ENCODE results near the gene SLC7A1. TPM values are rescaled to one million over a fixed set of nuclear protein-coding genes. Genes with fewer than 3 reads are reported as not detected.
A peak's percentile ranks its signal among the peaks of the same experiment; 100 is the strongest.

Gene SLC7A1
- total and polyA plus RNA-seq, 2 experiments from 2014 or later = 23.0 to 74.7 TPM

GRCh38 chr13:29594710-29595379, 643 bp downstream of the SLC7A1 start:
- peak overlapping the region; percentile 94 for H3K4me3 ChIP-seq
- H3K27me3 ChIP-seq (ENCODE audit: insufficient read depth) = peaks cover 8% of the 10 kb centered on the region; the same call in 1 of the 2 replicates
- DNase-seq (ENCODE audit: low spot score) (peak; percentile 22), ATAC-seq (peak; percentile 34)
- H3K4me1 Mint-ChIP-seq = peaks cover 47% of the 10 kb centered on the region
- peaks cover 38% of the 10 kb centered on the region for H4K20me1 ChIP-seq (replicated peaks; ENCODE audit: insufficient read depth)
- H3K27ac ChIP-seq (ENCODE audit: low read depth) = peak overlapping the region; percentile 55; the same call in 1 of the 2 replicates
- H3K9me3 Mint-ChIP-seq = no peaks in the 10 kb centered on the region
- H2AFZ ChIP-seq = no peak overlapping the region
- no peaks in the 10 kb centered on the region for H3K9me2 ChIP-seq (ENCODE audit: insufficient read depth)
- H3K36me3 Mint-ChIP-seq (ENCODE audit: low read depth) = peaks cover 36% of the 10 kb centered on the region
- peaks cover 5% of the 10 kb centered on the region; the same call in 1 of the 2 replicates for H3F3A ChIP-seq (replicated peaks; ENCODE audit: low read depth)
- TF ChIP-seq CREB1 (CRISPR knock-in tag; IDR thresholded peaks at IDR 0.05; ENCODE audit: low read depth) = no peak
- no peak for TF ChIP-seq NANOG (IDR thresholded peaks at IDR 0.05; ENCODE audit: borderline replicate concordance)
- TF ChIP-seq STAT1 (IDR thresholded peaks at IDR 0.05; ENCODE audit: unreplicated experiment) = no peak
- H3K4me2 ChIP-seq = peak overlapping the region; percentile 99
- H3K4me3 Mint-ChIP-seq = peak overlapping the region; percentile 93
- H3K27ac Mint-ChIP-seq = peak overlapping the region; percentile 98
- no peaks in the 10 kb centered on the region for H3K36me3 ChIP-seq (ENCODE audit: insufficient read depth)
- peaks cover 41% of the 10 kb centered on the region for H3K4me1 ChIP-seq (ENCODE audit: insufficient read depth)
- H3K79me2 ChIP-seq (replicated peaks; ENCODE audit: insufficient read depth) = peaks cover 53% of the 10 kb centered on the region
- peaks cover 18% of the 10 kb centered on the region for H3K27me3 Mint-ChIP-seq (ENCODE audit: insufficient read depth, low read depth, poor library complexity)

- H2AFZ ChIP-seq = no peak overlapping the region
- Mint-ChIP-seq H3K27ac (peak overlapping the region; percentile 98), H3K27me3 (ENCODE audit: insufficient read depth, low read depth, poor library complexity) (peaks cover 18% of the 10 kb centered on the region), H3K9me3 (no peaks in the 10 kb centered on the region), H3K4me1 (peaks cover 53% of the 10 kb centered on the region), H3K4me3 (peak overlapping the region; percentile 93), H3K36me3 (ENCODE audit: low read depth) (peaks cover 38% of the 10 kb centered on the region)
- peak; percentile 51 for DNase-seq (ENCODE audit: low spot score)
- H3K9me2 ChIP-seq (ENCODE audit: insufficient read depth) = no peaks in the 10 kb centered on the region
- H3K4me2 ChIP-seq = peak overlapping the region; percentile 99
- H3K4me3 ChIP-seq = peak overlapping the region; percentile 94
- H3K27me3 ChIP-seq (ENCODE audit: insufficient read depth) = peaks cover 8% of the 10 kb centered on the region; the same call in 1 of the 2 replicates
- 0 out of 2 replicates have a peak overlapping the region, but pooled peaks have one; percentile 55 for H3K27ac ChIP-seq (ENCODE audit: low read depth)
- ATAC-seq = peak; percentile 14
- peaks cover 59% of the 10 kb centered on the region for H3K79me2 ChIP-seq (replicated peaks; ENCODE audit: insufficient read depth)
- H3K4me1 ChIP-seq (ENCODE audit: insufficient read depth) = peaks cover 47% of the 10 kb centered on the region
- H3K36me3 ChIP-seq (ENCODE audit: insufficient read depth) = no peaks in the 10 kb centered on the region
- peaks cover 41% of the 10 kb centered on the region for H4K20me1 ChIP-seq (replicated peaks; ENCODE audit: insufficient read depth)
- peaks cover 5% of the 10 kb centered on the region; the same call in 1 of the 2 replicates for H3F3A ChIP-seq (replicated peaks; ENCODE audit: low read depth)
- no peak for TF ChIP-seq EZH2phosphoT487 (IDR thresholded peaks at IDR 0.05; ENCODE audit: unreplicated experiment)
- no peak for TF ChIP-seq ZNF114 (CRISPR knock-in tag; IDR thresholded peaks at IDR 0.05)
- TF ChIP-seq, protein P1, sequence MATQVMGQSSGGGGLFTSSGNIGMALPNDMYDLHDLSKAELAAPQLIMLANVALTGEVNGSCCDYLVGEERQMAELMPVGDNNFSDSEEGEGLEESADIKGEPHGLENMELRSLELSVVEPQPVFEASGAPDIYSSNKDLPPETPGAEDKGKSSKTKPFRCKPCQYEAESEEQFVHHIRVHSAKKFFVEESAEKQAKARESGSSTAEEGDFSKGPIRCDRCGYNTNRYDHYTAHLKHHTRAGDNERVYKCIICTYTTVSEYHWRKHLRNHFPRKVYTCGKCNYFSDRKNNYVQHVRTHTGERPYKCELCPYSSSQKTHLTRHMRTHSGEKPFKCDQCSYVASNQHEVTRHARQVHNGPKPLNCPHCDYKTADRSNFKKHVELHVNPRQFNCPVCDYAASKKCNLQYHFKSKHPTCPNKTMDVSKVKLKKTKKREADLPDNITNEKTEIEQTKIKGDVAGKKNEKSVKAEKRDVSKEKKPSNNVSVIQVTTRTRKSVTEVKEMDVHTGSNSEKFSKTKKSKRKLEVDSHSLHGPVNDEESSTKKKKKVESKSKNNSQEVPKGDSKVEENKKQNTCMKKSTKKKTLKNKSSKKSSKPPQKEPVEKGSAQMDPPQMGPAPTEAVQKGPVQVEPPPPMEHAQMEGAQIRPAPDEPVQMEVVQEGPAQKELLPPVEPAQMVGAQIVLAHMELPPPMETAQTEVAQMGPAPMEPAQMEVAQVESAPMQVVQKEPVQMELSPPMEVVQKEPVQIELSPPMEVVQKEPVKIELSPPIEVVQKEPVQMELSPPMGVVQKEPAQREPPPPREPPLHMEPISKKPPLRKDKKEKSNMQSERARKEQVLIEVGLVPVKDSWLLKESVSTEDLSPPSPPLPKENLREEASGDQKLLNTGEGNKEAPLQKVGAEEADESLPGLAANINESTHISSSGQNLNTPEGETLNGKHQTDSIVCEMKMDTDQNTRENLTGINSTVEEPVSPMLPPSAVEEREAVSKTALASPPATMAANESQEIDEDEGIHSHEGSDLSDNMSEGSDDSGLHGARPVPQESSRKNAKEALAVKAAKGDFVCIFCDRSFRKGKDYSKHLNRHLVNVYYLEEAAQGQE (IDR thresholded peaks at IDR 0.05; ENCODE audit: unreplicated experiment) = no peak
- no peak for TF ChIP-seq CTCF (conservative IDR thresholded peaks at IDR 0.05; ENCODE audit: low read depth in 2 of 2)
- no peak for TF ChIP-seq NANOG (IDR thresholded peaks at IDR 0.05; ENCODE audit: borderline replicate concordance)
- no peak for TF ChIP-seq ZNF331 (CRISPR knock-in tag; IDR thresholded peaks at IDR 0.05; ENCODE audit: low read depth)
- no peak for TF ChIP-seq POLR2AphosphoS5 (IDR thresholded peaks at IDR 0.05; ENCODE audit: low read depth)
Observed at GRCh38 chr13:29594303-29594709, 1.2 kb downstream of the SLC7A1 start.
